Fibroblast of mammary gland (primary cell): Measurements from ENCODE around the gene PGM1.

Experiments used
- DNase-seq: peaks from one replicate; pipeline ENCODE4 v3.0.0-alpha.2; 2010; ENCODE audit warnings: low read depth
- H3K4me3 ChIP-seq: 2 replicates; pipeline ENCODE4 v1.5.1; 2011; ENCODE audit warnings: low read depth, mild to moderate bottlenecking, low read length, moderate library complexity; ENCODE audit not compliant: control insufficient read depth
- CTCF ChIP-seq: conservative IDR thresholded peaks from 2 replicates; pipeline ENCODE4 v1.5.1; 2011; ENCODE audit warnings: low read depth, low read length, inconsistent platforms; ENCODE audit not compliant: control insufficient read depth, insufficient read depth

The PGM1 gene

GRCh38 chr1:63662056-63662836 lies 69.0 kb downstream of the PGM1 start:
- no peak overlapping the region for H3K4me3 ChIP-seq
- no peak for TF ChIP-seq CTCF
- DNase-seq: peak; percentile 92

- TF ChIP-seq CTCF: no peak
- H3K4me3 ChIP-seq: no peak overlapping the region
- DNase-seq: peak; percentile 70
Measured at GRCh38 chr1:63662841-63663240, 69.6 kb downstream of the PGM1 start.

GRCh38 chr1:63663301-63663700 lies 70.1 kb downstream of the PGM1 start:
- DNase-seq: peak; percentile 38
- H3K4me3 ChIP-seq: no peak overlapping the region
- TF ChIP-seq CTCF: no peak

DNA sequence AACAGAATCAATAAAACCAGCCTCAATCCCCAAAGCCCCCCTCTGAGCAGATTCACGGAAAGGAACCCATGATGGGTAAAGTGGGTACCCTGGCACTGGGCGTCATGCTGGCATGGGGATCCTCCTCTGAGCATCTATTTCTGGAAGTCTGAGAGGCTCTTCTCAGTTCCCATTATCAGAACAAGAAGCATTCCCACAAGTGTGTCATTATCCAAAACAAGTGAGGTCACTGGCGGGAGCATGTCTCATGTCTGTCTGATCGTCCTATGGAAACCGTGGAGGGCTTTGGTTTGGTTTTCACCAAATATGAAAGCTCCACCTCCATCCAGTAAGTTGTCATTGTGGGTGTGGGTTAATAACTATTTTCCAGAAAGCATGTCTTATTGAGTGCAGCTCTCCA lies 70.7 kb downstream of the PGM1 start:
- no peak for TF ChIP-seq CTCF
- H3K4me3 ChIP-seq: no peak overlapping the region
- peak; percentile 58 for DNase-seq

- DNase-seq: no peak
- no peak for TF ChIP-seq CTCF
Measured at GRCh38 chr1:63664742-63665141, 71.5 kb downstream of the PGM1 start.

DNA sequence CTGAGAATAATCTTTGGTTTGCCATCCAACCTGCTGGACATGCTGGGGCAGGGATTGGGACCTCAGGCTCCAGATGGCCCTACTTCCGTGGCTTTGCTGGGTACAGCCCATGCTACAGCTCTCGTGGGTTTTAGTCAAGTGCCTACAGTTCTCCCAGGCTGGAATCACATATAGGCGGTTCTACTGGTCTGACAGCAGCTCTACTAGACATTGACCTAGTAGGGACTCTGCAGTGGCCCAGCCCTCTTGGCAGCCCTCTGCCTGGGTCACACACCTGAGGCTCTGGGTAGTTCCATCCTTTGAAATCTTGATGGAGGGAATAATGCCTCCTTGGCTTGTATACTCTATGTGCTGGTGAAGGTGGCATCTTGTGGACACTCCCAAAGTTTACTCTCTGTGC lies 72.2 kb downstream of the PGM1 start:
- H3K4me3 ChIP-seq: no peak overlapping the region
- DNase-seq: no peak
- no peak for TF ChIP-seq CTCF

More at GRCh38 chr1:63664742-63665141, 71.5 kb downstream of the PGM1 start:
- H3K4me3 ChIP-seq: no peak overlapping the region
